ENCODE measurements around the gene ZNRF3. TPM values are rescaled to one million over a fixed set of nuclear protein-coding genes. Genes with fewer than 3 reads are reported as not detected.
A peak's percentile ranks its signal among the peaks of the same experiment; 100 is the strongest.

ZNRF3 gene
- total and polyA plus RNA-seq, 11 donors, result 1.8 to 9.2 (median 6.2) TPM

DNA sequence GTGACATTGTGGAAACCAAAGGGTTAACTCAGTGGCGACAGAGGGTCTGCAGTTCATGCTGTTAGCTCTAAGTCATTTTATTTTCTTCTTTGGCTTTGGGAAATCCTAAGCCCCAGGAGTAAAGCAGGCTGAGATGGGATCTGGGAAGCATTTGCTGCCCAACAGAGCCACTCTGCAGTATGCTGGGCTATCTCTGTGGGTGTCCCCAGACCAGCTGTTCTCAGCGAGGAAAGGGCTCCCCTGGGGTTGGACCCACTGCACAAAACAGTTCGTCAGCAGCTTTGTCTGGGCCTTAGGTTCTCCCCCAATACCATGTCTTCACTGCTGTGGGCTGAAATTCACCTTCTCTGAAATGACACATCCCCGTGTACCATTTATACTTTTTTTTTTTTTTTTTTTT, 223.5 kb downstream of the ZNRF3 start:
- intact Hi-C loops (cut with DNase I), result no loop called here
- Histone ChIP-seq H3K27me3 (no peaks in the 10 kb centered on the region), H3K27ac (no peak overlapping the region), H3K4me1 (peaks cover 0 to 17% (median 2%) of the 10 kb centered on the region in 12 donors), H3K4me3 (no peak overlapping the region), H3K36me3 (peaks cover 0 to 8% (median 0%) of the 10 kb centered on the region in 9 donors), H3K9me3 (no peaks in the 10 kb centered on the region)
- DNase-seq (no peak), ATAC-seq (peak in 1 of 4 donors; percentile 56)
- no peak for TF ChIP-seq POLR2A (IDR thresholded peaks at IDR 0.05)
- WGBS, 4 donors, result 40 to 73% (median 46%) methylated on average over 4 of the region's 4 CpGs

Other genes with a start within 250 kb of the ZNRF3 start
- 10 to 100 TPM; 13.7 to 34.9 (median 23.0) TPM for gene TTC28, start 203.7 kb upstream of the ZNRF3 start, total RNA-seq
- gene TTC28, start 203.7 kb upstream of the ZNRF3 start, polyA plus RNA-seq, result 1 to 10 TPM; 5.1 to 5.3 TPM
- 1 to 10 TPM; 1.1 to 7.8 (median 1.6) TPM for gene CHEK2, start 141.8 kb upstream of the ZNRF3 start, total RNA-seq
- gene CHEK2, start 141.8 kb upstream of the ZNRF3 start, polyA plus RNA-seq, result 1 to 10 TPM; 2.3 to 2.7 TPM
- gene HSCB, start 141.5 kb upstream of the ZNRF3 start, total RNA-seq, result 10 to 100 TPM in 5 of 9 donors, 1 to 10 TPM in 4; 7.4 to 18.3 (median 10.9) TPM
- 10 to 100 TPM; 16.8 to 18.1 TPM for gene HSCB, start 141.5 kb upstream of the ZNRF3 start, polyA plus RNA-seq
- 10 to 100 TPM in 8 of 9 donors, 1 to 10 TPM in 1; 8.9 to 16.6 (median 13.3) TPM for gene CCDC117, start 110.9 kb upstream of the ZNRF3 start, total RNA-seq
- gene CCDC117, start 110.9 kb upstream of the ZNRF3 start, polyA plus RNA-seq, result 10 to 100 TPM in 1 of 2 donors, 1 to 10 TPM in 1; 6.9 to 11.3 TPM
- 100 to 1,000 TPM in 3 of 9 donors, 10 to 100 TPM in 6; 59.8 to 133 (median 88.1) TPM for gene XBP1, start 83.0 kb upstream of the ZNRF3 start, total RNA-seq
- gene XBP1, start 83.0 kb upstream of the ZNRF3 start, polyA plus RNA-seq, result 100 to 1,000 TPM in 1 of 2 donors, 10 to 100 TPM in 1; 23.8 to 160 TPM
- gene C22orf31, start 178.3 kb downstream of the ZNRF3 start, total RNA-seq, result under 1 TPM in 1 of 9 donors, not detected in 8; 0.40 TPM
- not detected for gene C22orf31, start 178.3 kb downstream of the ZNRF3 start, polyA plus RNA-seq
- gene KREMEN1, start 189.5 kb downstream of the ZNRF3 start, total RNA-seq, result 10 to 100 TPM; 30.5 to 67.8 (median 46.6) TPM
- gene KREMEN1, start 189.5 kb downstream of the ZNRF3 start, polyA plus RNA-seq, result 10 to 100 TPM; 24.3 to 25.2 TPM